Measurements from ENCODE around the gene IRAK1.

DNA sequence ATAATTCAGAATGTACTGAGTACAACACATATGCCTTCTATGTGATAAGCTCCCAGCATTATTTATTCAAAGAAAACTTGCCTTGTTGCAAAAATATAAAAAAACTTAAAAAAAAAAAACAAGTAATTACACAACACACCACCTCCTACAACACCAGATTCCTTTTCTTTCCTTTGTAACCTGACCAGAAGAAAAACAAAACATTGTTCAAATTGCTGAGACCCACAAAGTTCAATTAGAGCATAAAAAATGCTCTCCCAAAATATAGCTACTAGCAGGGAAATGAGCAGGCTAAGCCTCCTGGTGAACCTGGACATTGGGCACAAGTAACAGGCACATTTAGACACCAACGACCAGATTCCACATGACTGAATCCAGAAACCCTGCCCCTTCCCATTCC lies 39.5 kb upstream of the IRAK1 start:
- TF ChIP-seq, protein P1, sequence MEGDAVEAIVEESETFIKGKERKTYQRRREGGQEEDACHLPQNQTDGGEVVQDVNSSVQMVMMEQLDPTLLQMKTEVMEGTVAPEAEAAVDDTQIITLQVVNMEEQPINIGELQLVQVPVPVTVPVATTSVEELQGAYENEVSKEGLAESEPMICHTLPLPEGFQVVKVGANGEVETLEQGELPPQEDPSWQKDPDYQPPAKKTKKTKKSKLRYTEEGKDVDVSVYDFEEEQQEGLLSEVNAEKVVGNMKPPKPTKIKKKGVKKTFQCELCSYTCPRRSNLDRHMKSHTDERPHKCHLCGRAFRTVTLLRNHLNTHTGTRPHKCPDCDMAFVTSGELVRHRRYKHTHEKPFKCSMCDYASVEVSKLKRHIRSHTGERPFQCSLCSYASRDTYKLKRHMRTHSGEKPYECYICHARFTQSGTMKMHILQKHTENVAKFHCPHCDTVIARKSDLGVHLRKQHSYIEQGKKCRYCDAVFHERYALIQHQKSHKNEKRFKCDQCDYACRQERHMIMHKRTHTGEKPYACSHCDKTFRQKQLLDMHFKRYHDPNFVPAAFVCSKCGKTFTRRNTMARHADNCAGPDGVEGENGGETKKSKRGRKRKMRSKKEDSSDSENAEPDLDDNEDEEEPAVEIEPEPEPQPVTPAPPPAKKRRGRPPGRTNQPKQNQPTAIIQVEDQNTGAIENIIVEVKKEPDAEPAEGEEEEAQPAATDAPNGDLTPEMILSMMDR (conservative IDR thresholded peaks at IDR 0.05; ENCODE audit: low read depth, low read length): no peak
- TF ChIP-seq EZH2 (IDR thresholded peaks at IDR 0.05; ENCODE audit: borderline replicate concordance, low read depth, low read length, poor library complexity, severe bottlenecking): no peak
